ENCODE data around the gene FUT8.

The FUT8 gene

GRCh38 chr14:65560340-65561027, 148.0 kb downstream of the FUT8 start:
- no peak for FAIRE-seq

- FAIRE-seq, result no peak
These were observed 151.8 kb downstream of the FUT8 start for GRCh38 chr14:65564370-65564769.

- FAIRE-seq, result no peak
These were observed 153.4 kb downstream of the FUT8 start for GRCh38 chr14:65565948-65566347.

DNA sequence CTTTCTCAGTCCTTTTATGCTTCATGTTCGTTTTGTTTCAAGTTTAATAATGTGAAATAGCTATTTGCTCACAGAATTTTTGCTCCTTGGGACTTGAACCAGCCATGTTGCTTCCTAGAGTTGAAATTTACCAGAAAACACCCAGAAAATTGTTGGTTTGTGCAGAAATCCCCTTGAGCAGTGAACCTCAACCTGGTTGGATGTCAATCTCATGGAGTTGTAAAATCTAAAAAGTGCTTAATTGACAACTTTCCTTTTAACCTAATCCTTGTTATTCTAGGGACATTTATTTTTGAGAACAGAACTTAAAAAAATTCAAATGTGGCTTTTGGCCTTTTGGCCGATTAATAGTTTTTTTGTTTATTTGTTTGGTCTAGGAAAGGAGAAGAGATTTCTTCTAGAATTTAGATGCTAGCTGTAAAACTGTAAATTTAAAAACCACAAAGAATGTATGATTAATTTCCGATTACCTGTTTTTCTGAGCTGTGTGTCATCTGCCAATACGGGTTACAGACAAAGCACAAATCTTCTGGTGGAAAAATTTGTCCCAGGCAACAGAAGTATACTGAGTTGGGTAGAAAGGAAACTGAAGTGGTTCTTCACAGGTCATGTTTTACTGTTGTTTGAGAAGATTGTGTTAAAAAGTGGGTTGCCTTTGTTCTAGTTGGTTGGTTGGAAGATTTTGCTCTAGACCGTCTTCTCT, 154.4 kb downstream of the FUT8 start:
- no peak for FAIRE-seq

GRCh38 chr14:65574611-65575010, 162.1 kb downstream of the FUT8 start:
- FAIRE-seq, result no peak

- no peak for FAIRE-seq
These were observed 162.9 kb downstream of the FUT8 start for GRCh38 chr14:65575389-65575788.

DNA sequence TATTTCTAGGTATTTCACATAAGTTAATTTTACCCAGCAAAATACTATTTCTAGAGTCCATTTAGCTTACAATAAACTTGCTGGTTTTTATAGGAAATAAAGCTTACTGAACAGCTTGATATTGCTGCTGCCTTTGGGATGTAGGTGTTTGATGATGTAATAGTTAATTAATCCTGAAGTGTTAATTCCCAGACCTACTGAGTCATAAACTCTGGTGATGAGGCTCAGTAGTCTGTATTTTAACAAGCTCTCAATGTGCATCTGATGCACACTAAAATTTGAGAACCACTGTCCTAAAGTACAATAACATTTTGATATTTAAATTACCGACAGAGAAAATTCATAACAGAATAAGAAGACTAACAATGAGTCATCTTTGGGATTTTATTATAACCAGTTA, 168.4 kb downstream of the FUT8 start:
- no peak for FAIRE-seq

DNA sequence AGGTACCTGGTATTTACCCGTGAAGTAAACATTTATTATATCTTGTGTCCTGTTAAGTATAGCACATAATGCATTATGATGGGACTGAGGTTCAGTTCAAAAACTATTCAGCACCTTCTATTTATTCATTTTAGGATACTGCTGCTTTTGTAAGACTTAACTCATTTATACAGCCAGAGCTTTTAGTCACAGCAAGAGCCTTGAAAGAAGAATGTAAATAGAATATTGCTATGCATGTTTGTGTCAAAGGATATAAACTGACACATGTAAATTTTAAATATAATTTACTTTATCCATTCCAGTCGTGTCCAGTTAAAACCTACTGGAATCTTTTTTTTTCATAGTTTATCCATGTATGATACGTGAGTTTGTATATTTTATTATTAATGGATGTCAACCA, 168.8 kb downstream of the FUT8 start:
- no peak for FAIRE-seq

GRCh38 chr14:65581799-65582198, 169.3 kb downstream of the FUT8 start:
- no peak for FAIRE-seq

DNA sequence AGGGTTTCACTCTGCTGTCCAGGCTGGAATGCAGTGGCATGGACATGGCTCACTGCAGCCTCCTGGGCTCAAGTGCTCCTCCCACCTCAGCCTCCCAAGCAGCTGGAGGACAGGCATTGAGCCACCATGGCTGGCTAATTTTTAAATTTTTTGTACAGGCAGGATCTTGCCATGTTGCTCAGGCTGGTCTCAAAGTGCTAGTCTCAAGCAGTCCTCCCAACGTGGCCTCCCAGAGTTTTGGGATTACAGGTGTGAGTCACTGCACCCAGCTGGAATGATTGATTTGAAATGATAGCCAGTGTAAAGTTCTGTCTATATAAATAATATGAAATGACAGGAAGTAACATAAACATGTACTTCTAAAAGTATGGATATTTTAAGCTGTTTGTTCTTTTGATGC, 172.7 kb downstream of the FUT8 start:
- no peak for FAIRE-seq

- no peak for FAIRE-seq
These were observed 176.1 kb downstream of the FUT8 start for GRCh38 chr14:65588426-65589140.

DNA sequence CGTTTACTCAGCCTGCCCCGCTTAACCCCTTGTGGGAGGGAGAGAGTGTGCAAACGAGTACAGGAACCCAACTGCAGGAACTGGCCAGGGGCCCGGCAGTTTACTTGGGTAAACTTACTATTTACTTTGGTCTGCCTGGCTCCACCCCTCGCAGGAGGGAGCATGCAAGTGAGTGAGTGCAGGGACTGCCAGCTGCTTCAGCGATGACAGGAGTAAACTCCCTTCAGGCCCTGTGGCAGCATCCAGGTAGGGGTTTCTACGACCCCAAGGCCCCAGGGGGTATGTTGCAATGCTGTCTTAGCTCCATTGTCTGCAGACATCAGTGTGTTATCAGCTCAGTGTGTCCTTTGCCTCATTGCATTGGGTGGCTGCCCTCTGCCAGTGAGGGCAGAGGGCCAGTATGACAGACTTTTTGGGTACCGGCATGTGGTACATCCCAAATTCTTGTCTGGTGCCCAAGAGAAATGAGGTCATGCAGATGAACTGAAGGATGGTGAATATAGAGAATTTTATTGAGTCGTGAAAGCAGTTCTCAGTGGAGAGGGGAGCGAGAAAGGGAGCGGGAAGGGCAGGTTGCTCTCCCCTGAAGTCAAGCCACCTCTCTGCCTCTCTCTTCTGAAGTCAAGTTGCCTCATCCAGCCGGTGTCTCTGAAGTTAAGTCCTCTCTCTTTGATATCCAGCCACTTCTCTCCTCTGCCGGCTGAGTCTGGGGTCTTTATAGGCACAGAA, 181.8 kb downstream of the FUT8 start:
- no peak for FAIRE-seq

DNA sequence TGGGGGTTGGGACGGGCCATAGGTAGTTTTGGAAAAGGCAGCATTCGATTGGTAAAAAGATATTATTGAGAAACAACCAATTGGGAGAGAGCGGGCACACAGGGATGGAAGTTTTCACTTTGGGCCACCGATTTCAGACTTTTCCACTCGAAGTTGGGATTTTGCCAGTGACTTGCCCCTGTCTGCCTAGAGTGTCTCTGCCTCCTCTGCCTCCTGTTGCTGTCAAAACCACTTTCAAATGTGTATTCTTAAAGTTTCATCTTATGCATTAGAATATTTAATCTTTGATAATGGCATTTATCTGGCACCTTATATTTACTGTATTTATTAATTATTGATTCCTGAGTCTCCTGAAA, 182.3 kb downstream of the FUT8 start:
- no peak for FAIRE-seq

- no peak for FAIRE-seq
These were observed 186.8 kb downstream of the FUT8 start for GRCh38 chr14:65599375-65599774.

- no peak for FAIRE-seq
These were observed 188.2 kb downstream of the FUT8 start for GRCh38 chr14:65600742-65601141.

DNA sequence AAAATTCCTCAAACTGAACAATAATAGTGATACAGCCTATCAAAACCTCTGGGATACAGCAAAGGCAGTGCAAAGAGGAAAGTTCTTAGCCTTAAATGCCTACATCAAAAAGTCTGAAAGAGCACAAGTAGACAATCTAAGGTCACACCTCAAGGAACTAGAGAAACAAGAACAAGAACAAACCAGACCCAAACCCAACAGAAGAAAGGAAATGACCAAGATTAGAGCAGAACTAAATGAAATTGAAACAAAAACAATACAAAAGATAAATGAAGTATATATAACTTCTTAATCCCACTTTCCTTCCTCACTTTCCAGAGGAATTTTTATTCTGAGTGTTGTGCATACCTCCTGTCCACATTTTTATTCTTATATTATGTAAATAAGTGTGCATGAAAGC, 192.0 kb downstream of the FUT8 start:
- no peak for FAIRE-seq

DNA sequence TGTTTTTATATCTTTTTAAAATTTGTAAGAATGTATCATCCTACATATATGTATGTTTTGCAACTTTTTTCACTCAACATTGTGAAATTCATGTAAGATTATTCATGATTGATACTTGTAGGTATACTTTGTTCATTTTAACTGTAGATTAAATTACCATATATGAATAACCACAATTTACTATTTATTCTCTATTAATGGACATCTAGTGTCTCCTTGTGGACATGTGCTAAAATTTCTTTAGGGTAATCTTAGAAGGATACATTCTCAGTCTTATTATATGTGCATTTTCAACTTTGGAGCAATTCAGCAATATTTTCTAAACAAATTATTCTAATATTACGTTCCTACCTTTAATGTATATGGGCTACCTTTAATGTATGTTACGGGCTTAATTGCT, 192.4 kb downstream of the FUT8 start:
- FAIRE-seq, result no peak

GRCh38 chr14:65606460-65606859, 193.9 kb downstream of the FUT8 start:
- FAIRE-seq, result no peak

- FAIRE-seq, result no peak
These were observed 200.7 kb downstream of the FUT8 start for GRCh38 chr14:65613131-65613650.

GRCh38 chr14:65618996-65619395, 206.5 kb downstream of the FUT8 start:
- no peak for FAIRE-seq

GRCh38 chr14:65620195-65620594, 207.7 kb downstream of the FUT8 start:
- no peak for FAIRE-seq

- no peak for FAIRE-seq
These were observed 210.2 kb downstream of the FUT8 start for GRCh38 chr14:65622703-65623102.

- FAIRE-seq, result no peak
These were observed 211.2 kb downstream of the FUT8 start for GRCh38 chr14:65623759-65624158.

All from TTC549 (cell line).